DOHH2 (cell line): ENCODE measurements around the gene ATR.

Source experiments
- H3F3A ChIP-seq: fragments of 200-600 bp; sonication (generic), shearing (Covaris generic); 2 replicates; pipeline ENCODE4 v1.6.0; 2016; ENCODE audit warnings: antibody characterized with exemption, mild to moderate bottlenecking; ENCODE audit not compliant: control insufficient read depth, insufficient read depth
- H3K27ac ChIP-seq: fragments of 200-600 bp; sonication (generic); 2 replicates; pipeline ENCODE4 v1.5.1; 2014; ENCODE audit warnings: low read depth, mild to moderate bottlenecking, low read length, moderate library complexity
- H3K27me3 ChIP-seq: fragments of 200-600 bp; sonication (generic); 2 replicates; pipeline ENCODE4 v1.6.1; 2014; ENCODE audit warnings: mild to moderate bottlenecking, low read length, mixed read lengths; ENCODE audit not compliant: control insufficient read depth
- H3K36me3 ChIP-seq: fragments of 200-600 bp; sonication (generic); 2 replicates; pipeline ENCODE4 v1.6.1; 2014; ENCODE audit warnings: mild to moderate bottlenecking, low read length, moderate library complexity, mixed read lengths; ENCODE audit not compliant: control insufficient read depth
- H3K4me1 ChIP-seq: fragments of 200-600 bp; sonication (generic); 2 replicates; pipeline ENCODE4 v1.6.1; 2014; ENCODE audit warnings: mild to moderate bottlenecking, low read length, mixed read lengths; ENCODE audit not compliant: control insufficient read depth
- H3K4me2 ChIP-seq: fragments of 200-600 bp; sonication (generic); 2 replicates; pipeline ENCODE4 v1.6.0; 2014; ENCODE audit warnings: mild to moderate bottlenecking, low read length, moderate library complexity
- H3K4me3 ChIP-seq: fragments of 200-600 bp; sonication (generic); 2 replicates; pipeline ENCODE4 v1.5.1; 2014; ENCODE audit warnings: mild to moderate bottlenecking, low read length, mixed read lengths
- H3K79me2 ChIP-seq: fragments of 200-600 bp; sonication (generic); 2 replicates; pipeline ENCODE4 v1.6.1; 2014; ENCODE audit warnings: mild to moderate bottlenecking, low read length, mixed read lengths; ENCODE audit not compliant: control insufficient read depth
- H3K9me2 ChIP-seq: fragments of 200-600 bp; sonication (generic); replicated peaks from 2 replicates; pipeline ENCODE4 v1.6.1; 2014; ENCODE audit warnings: mild to moderate bottlenecking, low read length, mixed read lengths; ENCODE audit not compliant: control insufficient read depth
- H3K9me3 ChIP-seq: fragments of 200-600 bp; sonication (generic); 2 replicates; pipeline ENCODE4 v1.6.1; 2014; ENCODE audit warnings: antibody characterized with exemption, low read length, mixed read lengths; ENCODE audit not compliant: control insufficient read depth, insufficient read depth
- H4K20me1 ChIP-seq: fragments of 200-600 bp; sonication (generic); 2 replicates; pipeline ENCODE4 v1.6.0; 2014; ENCODE audit warnings: low read depth, mild to moderate bottlenecking, antibody characterized with exemption, low read length, moderate library complexity; ENCODE audit not compliant: control insufficient read depth, insufficient read depth
- CTCF ChIP-seq: fragments of 200-600 bp; sonication (generic); IDR thresholded peaks from one replicate; pipeline ENCODE4 v1.5.1; 2014; ENCODE audit warnings: antibody characterized with exemption, mild to moderate bottlenecking, low read depth, low read length; ENCODE audit not compliant: poor library complexity, severe bottlenecking
- EZH2phosphoT487 ChIP-seq: fragments of 200-600 bp; sonication (generic); IDR thresholded peaks from 2 replicates; pipeline ENCODE4 v1.6.1; 2017; ENCODE audit warnings: borderline replicate concordance, mild to moderate bottlenecking, antibody characterized with exemption, low read length, moderate library complexity, mixed read lengths

Gene ATR

GRCh38 chr3:142624341-142625152, 46.0 kb upstream of the ATR start:
- TF ChIP-seq CTCF (no peak), EZH2phosphoT487 (no peak)
- Histone ChIP-seq H3K4me1 (no peaks in the 10 kb centered on the region), H3K9me3 (no peaks in the 10 kb centered on the region), H3K27ac (no peak overlapping the region), H3K79me2 (no peaks in the 10 kb centered on the region), H3K36me3 (no peaks in the 10 kb centered on the region), H3K9me2 (no peaks in the 10 kb centered on the region), H4K20me1 (no peaks in the 10 kb centered on the region), H3F3A (no peaks in the 10 kb centered on the region), H3K27me3 (no peaks in the 10 kb centered on the region), H3K4me2 (no peak overlapping the region), H3K4me3 (no peak overlapping the region)

- Histone ChIP-seq H3K27me3 (no peaks in the 10 kb centered on the region), H3K4me1 (no peaks in the 10 kb centered on the region), H3K4me2 (no peak overlapping the region), H3K9me2 (no peaks in the 10 kb centered on the region), H3K9me3 (no peaks in the 10 kb centered on the region), H3K36me3 (no peaks in the 10 kb centered on the region), H3F3A (no peaks in the 10 kb centered on the region), H4K20me1 (no peaks in the 10 kb centered on the region), H3K27ac (no peak overlapping the region), H3K4me3 (no peak overlapping the region), H3K79me2 (no peaks in the 10 kb centered on the region)
- TF ChIP-seq EZH2phosphoT487, result no peak
- TF ChIP-seq CTCF, result no peak
Measured at GRCh38 chr3:142623194-142623593, 44.7 kb upstream of the ATR start.

- no peaks in the 10 kb centered on the region for H3K27me3 ChIP-seq
- H3K27ac ChIP-seq, result no peak overlapping the region
- no peaks in the 10 kb centered on the region for H3F3A ChIP-seq
- no peak for TF ChIP-seq EZH2phosphoT487
- no peak for TF ChIP-seq CTCF
- no peaks in the 10 kb centered on the region for H3K9me3 ChIP-seq
- H4K20me1 ChIP-seq, result no peaks in the 10 kb centered on the region
- no peaks in the 10 kb centered on the region for H3K79me2 ChIP-seq
- H3K4me1 ChIP-seq, result no peaks in the 10 kb centered on the region
- no peak overlapping the region for H3K4me3 ChIP-seq
- H3K36me3 ChIP-seq, result no peaks in the 10 kb centered on the region
- H3K4me2 ChIP-seq, result no peak overlapping the region
- H3K9me2 ChIP-seq, result no peaks in the 10 kb centered on the region
Measured at GRCh38 chr3:142622405-142622804, 43.9 kb upstream of the ATR start.
